COLO829 (cell line): ENCODE results near the gene S100A11.

Source experiments
- DNase-seq: peaks from one replicate; pipeline ENCODE4 v3.0.0; 2012; ENCODE audit warnings: low spot score

The S100A11 gene

GRCh38 chr1:151984313-151984956 is 52.4 kb downstream of the S100A11 start:
- DNase-seq, result peak; percentile 85
